SK-N-SH (cell line): ENCODE results near the gene GRM7.

ENCODE experiments used
- CTCF ChIP-seq: fragments of 200-600 bp; sonication (generic); IDR thresholded peaks from 2 replicates; pipeline ENCODE4 v1.6.1; 2017; ENCODE audit warnings: antibody characterized with exemption, mild to moderate bottlenecking, moderate library complexity
- EP300 ChIP-seq, 2 experiments: IDR thresholded peaks; 2 replicates each; pipeline versions ENCODE4 v1.4.0 to v1.6.1; 2012; ENCODE audit warnings: borderline replicate concordance in 1 of 2, low read depth in 1 of 2, low read length in 1 of 2
- EZH2phosphoT487 ChIP-seq: fragments of 200-600 bp; sonication (generic); IDR thresholded peaks from 2 replicates; pipeline ENCODE4 v1.6.1; 2017; ENCODE audit warnings: low read depth, mixed run types, mild to moderate bottlenecking, antibody characterized with exemption, moderate library complexity, borderline replicate concordance
- FOSL2 ChIP-seq: IDR thresholded peaks from 2 replicates; pipeline ENCODE4 v1.4.0; 2012; ENCODE audit warnings: low read depth, mild to moderate bottlenecking, moderate library complexity, borderline replicate concordance
- JUND ChIP-seq: IDR thresholded peaks from 2 replicates; pipeline ENCODE4 v1.4.0; 2012
- MAX ChIP-seq: IDR thresholded peaks from 2 replicates; pipeline ENCODE4 v1.4.0; 2012; ENCODE audit warnings: low read depth
- NFIC ChIP-seq: IDR thresholded peaks from 2 replicates; pipeline ENCODE4 v1.4.0; 2012; ENCODE audit warnings: borderline replicate concordance
- NRF1 ChIP-seq: IDR thresholded peaks from 2 replicates; pipeline ENCODE4 v1.6.1; 2012; ENCODE audit warnings: low read depth, mild to moderate bottlenecking, low read length
- POLR2AphosphoS5 ChIP-seq: IDR thresholded peaks from 2 replicates; pipeline ENCODE4 v1.6.1; 2012; ENCODE audit warnings: low read depth, low read length
- SIN3A ChIP-seq: IDR thresholded peaks from 2 replicates; pipeline ENCODE4 v1.6.1; 2012; ENCODE audit warnings: low read depth, mild to moderate bottlenecking, low read length, moderate library complexity, borderline replicate concordance
- SMC3 ChIP-seq: IDR thresholded peaks from 2 replicates; pipeline ENCODE4 v1.6.1; 2012; ENCODE audit warnings: low read depth, low read length, improper control_type of control experiment
- TEAD4 ChIP-seq: IDR thresholded peaks from 2 replicates; pipeline ENCODE4 v1.4.0; 2012; ENCODE audit warnings: mild to moderate bottlenecking, borderline replicate concordance; ENCODE audit not compliant: insufficient read depth
- YY1 ChIP-seq: IDR thresholded peaks from 2 replicates; pipeline ENCODE4 v1.4.0; 2012; ENCODE audit warnings: low read depth, mild to moderate bottlenecking

DNA sequence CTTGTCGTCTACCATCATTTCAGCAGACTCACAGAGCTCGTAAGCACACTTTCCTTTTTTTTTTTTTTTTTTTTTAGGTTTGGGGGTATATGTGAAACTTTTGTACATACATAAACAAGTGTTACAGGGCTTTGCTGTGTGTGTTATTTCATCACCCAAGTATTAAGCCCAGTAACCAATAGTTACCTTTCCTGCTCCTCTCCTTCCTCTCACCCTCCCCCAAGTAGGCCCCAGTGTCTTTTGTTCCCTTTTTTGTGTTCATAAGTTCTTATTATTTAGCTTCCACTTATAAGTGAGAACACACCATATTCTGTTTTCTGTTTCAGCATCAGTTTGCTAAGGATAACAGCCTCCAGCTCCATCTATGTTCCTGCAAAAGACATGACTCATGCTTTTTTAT lies 746.8 kb downstream of the GRM7 start:
- TF ChIP-seq CTCF = no peak
- no peak for TF ChIP-seq SMC3
- TF ChIP-seq EP300 (IDR thresholded peaks at IDR 0.05; ENCODE audit: borderline replicate concordance in 1 of 2, low read depth in 1 of 2, low read length in 1 of 2) = no peak
- no peak for TF ChIP-seq NRF1
- no peak for TF ChIP-seq TEAD4
- TF ChIP-seq MAX = no peak
- no peak for TF ChIP-seq EZH2phosphoT487
- TF ChIP-seq FOSL2 = no peak
- TF ChIP-seq NFIC = no peak
- TF ChIP-seq SIN3A = no peak
- no peak for TF ChIP-seq JUND
- no peak for TF ChIP-seq YY1
- no peak for TF ChIP-seq POLR2AphosphoS5
